Calu3 (cell line): ENCODE measurements around the gene WAS. TPM values are rescaled to one million over a fixed set of nuclear protein-coding genes. Genes with fewer than 3 reads are reported as not detected.

ENCODE experiments used
- BruUV-seq: library from RNA; stranded (reverse); fragments of 400-500 nt; replicated peaks from 2 replicates; lab custom pipeline; 2021; lab: Mats Ljungman, UMichigan
- CTCF ChIA-PET: fragments of 300-600 bp; sonication (Branson Sonifier 250); formaldehyde crosslinking; loops from one replicate; lab custom pipeline; 2022; ENCODE audit warnings: antibody characterized with exemption; lab: Charles Lee
- DNase-seq: peaks from one replicate; pipeline ENCODE4 v3.0.0; 2022
- H3K27ac Mint-ChIP-seq: one replicate; pipeline ENCODE4 v1.8.0; 2022; ENCODE audit warnings: mixed read lengths; ENCODE audit not compliant: unreplicated experiment
- H3K27me3 Mint-ChIP-seq: one replicate; pipeline ENCODE4 v1.8.0; 2022; ENCODE audit warnings: mixed read lengths; ENCODE audit not compliant: unreplicated experiment
- H3K36me3 Mint-ChIP-seq: one replicate; pipeline ENCODE4 v1.8.0; 2022; ENCODE audit warnings: mild to moderate bottlenecking, moderate library complexity, mixed read lengths; ENCODE audit not compliant: insufficient read depth, unreplicated experiment
- H3K4me1 Mint-ChIP-seq: one replicate; pipeline ENCODE4 v1.8.0; 2022; ENCODE audit warnings: mild to moderate bottlenecking, low read depth, mixed read lengths; ENCODE audit not compliant: unreplicated experiment
- H3K4me3 Mint-ChIP-seq: one replicate; pipeline ENCODE4 v1.8.0; 2022; ENCODE audit warnings: mild to moderate bottlenecking, low read depth, moderate library complexity, mixed read lengths; ENCODE audit not compliant: unreplicated experiment
- H3K9me3 Mint-ChIP-seq: one replicate; pipeline ENCODE4 v1.8.0; 2022; ENCODE audit warnings: low read depth, mixed read lengths; ENCODE audit not compliant: unreplicated experiment
- CTCF ChIP-seq: fragments of 200-600 bp; IDR thresholded peaks from one replicate; pipeline ENCODE4 v1.8.0; 2022; ENCODE audit warnings: antibody characterized with exemption; ENCODE audit not compliant: unreplicated experiment
- intact Hi-C: fragments of 100-400 bp; cut with micrococcal nuclease; formaldehyde crosslinking; loops from one replicate; pipeline ENCODE4 v1.10.0; 2022; ENCODE audit not compliant: unreplicated experiment
- total RNA-seq: library from RNA; stranded (reverse); gene quantifications from 2 replicates; pipeline ENCODE4 v1.2.3, GENCODE V29; 2022

Gene WAS
- total RNA-seq, 1 experiment from 2014 or later: not detected

DNA sequence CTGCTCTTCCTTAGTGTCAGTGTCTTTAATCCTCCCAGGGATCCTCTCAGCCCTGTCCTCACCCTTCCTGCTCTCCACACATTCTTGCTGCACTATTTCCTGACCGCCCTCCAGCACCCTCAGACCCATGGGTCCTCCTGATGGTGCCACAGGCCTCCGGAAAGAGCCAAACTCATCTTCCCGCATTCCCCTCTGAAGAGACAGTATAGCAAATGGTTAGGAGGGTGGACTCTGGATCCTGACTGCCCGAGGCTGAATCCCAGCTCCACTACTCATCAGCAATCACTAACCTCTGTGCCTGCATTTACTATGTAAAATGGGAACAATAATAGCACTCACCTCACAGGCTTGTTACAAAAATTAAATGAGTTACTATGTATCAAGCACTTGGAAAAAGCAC is 19.1 kb downstream of the WAS start:
- Mint-ChIP-seq H3K36me3 (peaks cover 15% of the 10 kb centered on the region), H3K9me3 (no peaks in the 10 kb centered on the region), H3K27ac (peak overlapping the region; percentile 11), H3K27me3 (no peaks in the 10 kb centered on the region), H3K4me3 (no peak overlapping the region), H3K4me1 (peaks cover 28% of the 10 kb centered on the region)
- CTCF ChIA-PET: no interaction called here
- no peak for DNase-seq
- no peak for TF ChIP-seq CTCF
- BruUV-seq: no TSS peak
- intact Hi-C loops: no loop called here

- no peak overlapping the region for H3K4me3 Mint-ChIP-seq
- BruUV-seq: no TSS peak
- DNase-seq: no peak
- peaks cover 28% of the 10 kb centered on the region for H3K4me1 Mint-ChIP-seq
- no peak for TF ChIP-seq CTCF
- intact Hi-C loops: no loop called here
- peaks cover 15% of the 10 kb centered on the region for H3K36me3 Mint-ChIP-seq
- no peaks in the 10 kb centered on the region for H3K9me3 Mint-ChIP-seq
- H3K27me3 Mint-ChIP-seq: no peaks in the 10 kb centered on the region
- no peak overlapping the region for H3K27ac Mint-ChIP-seq
- CTCF ChIA-PET: no interaction called here
Observed at GRCh38 chrX:48703228-48703627, 19.6 kb downstream of the WAS start.

DNA sequence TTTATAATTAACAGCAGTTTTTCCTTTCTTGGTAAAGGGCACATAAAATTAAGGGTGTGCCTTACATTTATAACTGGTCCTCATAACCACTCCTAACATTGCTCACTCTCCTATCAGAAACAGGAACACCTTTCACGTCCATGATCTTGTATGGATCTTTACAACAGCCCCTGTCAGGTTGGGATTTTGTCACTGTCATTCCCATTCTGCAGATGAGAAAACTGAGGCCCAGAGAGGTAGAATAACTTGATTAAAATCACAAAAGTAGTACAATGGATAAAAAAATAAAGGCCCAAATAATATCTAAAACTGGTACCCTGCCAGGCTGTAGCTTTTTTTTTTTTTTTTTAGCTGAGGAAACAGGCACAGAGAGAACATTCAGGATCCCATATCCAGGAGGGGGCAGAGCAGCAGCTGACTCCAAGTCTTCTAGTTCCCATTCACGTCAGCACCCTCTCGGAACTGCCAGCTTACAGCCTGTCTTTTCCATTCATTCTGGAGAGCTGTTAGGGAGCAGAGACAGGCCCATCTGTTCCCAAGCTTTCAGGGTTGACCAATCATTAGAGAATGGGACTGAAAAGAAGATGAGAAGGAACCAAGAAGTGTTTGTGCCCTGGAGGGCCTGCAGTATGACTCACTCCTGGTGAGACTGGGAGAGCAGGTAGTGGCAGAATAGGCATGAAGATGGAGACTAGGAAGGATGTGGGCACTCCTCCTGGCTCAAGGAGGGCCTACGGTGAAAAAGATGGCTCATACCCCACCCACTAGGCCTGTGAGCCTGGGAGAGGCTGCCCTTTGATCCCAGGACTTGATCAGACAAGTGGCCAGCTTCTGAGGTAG is 20.3 kb downstream of the WAS start:
- H3K4me3 Mint-ChIP-seq: peak overlapping the region; percentile 7
- peaks cover 28% of the 10 kb centered on the region for H3K4me1 Mint-ChIP-seq
- no peaks in the 10 kb centered on the region for H3K27me3 Mint-ChIP-seq
- H3K27ac Mint-ChIP-seq: peak overlapping the region; percentile 52
- TF ChIP-seq CTCF: no peak
- peaks cover 15% of the 10 kb centered on the region for H3K36me3 Mint-ChIP-seq
- CTCF ChIA-PET: interaction anchor here (0.7 kb wide), 1 partner anchor 1253 kb away, joined by 3 read pairs; no protein-coding TSS in a partner anchor
- intact Hi-C loops: no loop called here
- peak; percentile 55 for DNase-seq
- no peaks in the 10 kb centered on the region for H3K9me3 Mint-ChIP-seq
- BruUV-seq: no TSS peak

- no peaks in the 10 kb centered on the region for H3K27me3 Mint-ChIP-seq
- no TSS peak for BruUV-seq
- H3K27ac Mint-ChIP-seq: no peak overlapping the region
- peaks cover 28% of the 10 kb centered on the region for H3K4me1 Mint-ChIP-seq
- CTCF ChIA-PET: no interaction called here
- no peaks in the 10 kb centered on the region for H3K9me3 Mint-ChIP-seq
- intact Hi-C loops: no loop called here
- no peak for DNase-seq
- TF ChIP-seq CTCF: no peak
- no peak overlapping the region for H3K4me3 Mint-ChIP-seq
- H3K36me3 Mint-ChIP-seq: peaks cover 8% of the 10 kb centered on the region
Observed at GRCh38 chrX:48705871-48706270, 22.3 kb downstream of the WAS start.
